Measurements from ENCODE around the gene CGB1. TPM values are rescaled to one million over a fixed set of nuclear protein-coding genes. Genes with fewer than 3 reads are reported as not detected.

CGB1 gene
- total and polyA plus RNA-seq, 2 of the 13 experiments (the other 11 are each of a cell fraction or from before 2014, with no cell fraction given) = not detected

DNA sequence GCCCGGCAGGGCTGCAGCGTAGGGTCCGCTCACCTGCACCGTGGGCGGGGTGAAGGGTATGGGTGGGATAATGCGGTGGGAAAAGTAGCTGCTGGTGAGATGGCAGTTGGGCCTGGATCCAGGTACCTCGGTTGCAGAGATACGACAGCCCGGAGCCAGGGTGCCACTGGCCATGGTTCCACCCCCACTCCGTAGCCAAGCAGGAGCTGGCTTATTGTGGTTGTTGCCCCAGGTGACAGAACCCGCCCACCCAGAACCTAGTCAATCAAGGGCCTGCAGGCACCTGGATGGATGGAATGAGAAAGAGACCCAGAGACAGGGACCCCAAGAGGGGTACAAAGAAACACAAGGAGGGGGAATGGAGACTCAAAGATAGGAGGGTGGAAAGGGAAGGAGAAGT, 16.4 kb downstream of the CGB1 start:
- H3K4me3 ChIP-seq (replicated peaks in 1 of 3; ENCODE audit: insufficient read depth in 1 of 3, low read depth in 2 of 3, low read length in 3 of 3) = no peak overlapping the region
- no peaks in the 10 kb centered on the region for H4K20me1 ChIP-seq (ENCODE audit: insufficient read depth, low read length)
- no peaks in the 10 kb centered on the region for H3K9me3 ChIP-seq (ENCODE audit: low read length)
- no peak overlapping the region for H3K27ac ChIP-seq (ENCODE audit: extremely low read length, insufficient read depth, low read length)
- BruUV-seq (replicated peaks) = no TSS peak
- H3K9ac ChIP-seq (ENCODE audit: insufficient read depth, low read depth, low read length) = no peak overlapping the region
- H3K27me3 ChIP-seq (ENCODE audit: control insufficient read depth in 1 of 2, insufficient read depth in 2 of 2, low read length in 2 of 2) = peaks cover 0 to 25% of the 10 kb centered on the region in 2 experiments; a peak in 3 of 5 replicates
- FAIRE-seq (no peak), DNase-seq (ENCODE audit: low spot score) (no peak), ATAC-seq (no peak)
- ChIA-PET CTCF (ENCODE audit: low intra/inter-chr PET ratio, low total read pairs) (no interaction called here), POLR2A (interaction anchor here (1.6 kb wide), 1 partner anchor 53 kb away, joined by 5 read pairs; no protein-coding TSS in a partner anchor)
- in situ Hi-C loops (cut with HindIII; ENCODE audit: extremely low pct_ligation_motif_present, low pct_unique_long_range_greater_than_20kb) = no loop called here
- H3K4me1 ChIP-seq (ENCODE audit: insufficient read depth, low read length) = peaks cover 27% of the 10 kb centered on the region
- intact Hi-C loops (cut with micrococcal nuclease; ENCODE audit: unreplicated experiment) = no loop called here
- TF ChIP-seq ZNF674 (CRISPR knock-in tag; IDR thresholded peaks at IDR 0.05; ENCODE audit: low read depth) (no peak), ZNF670 (CRISPR knock-in tag; IDR thresholded peaks at IDR 0.05; ENCODE audit: borderline replicate concordance) (no peak), PAF1 (CRISPR knock-in tag; IDR thresholded peaks at IDR 0.05) (no peak), AGO1 (IDR thresholded peaks at IDR 0.05; ENCODE audit: low read depth, low read length, poor library complexity, severe bottlenecking) (no peak)
- TF ChIP-seq, protein P1, sequence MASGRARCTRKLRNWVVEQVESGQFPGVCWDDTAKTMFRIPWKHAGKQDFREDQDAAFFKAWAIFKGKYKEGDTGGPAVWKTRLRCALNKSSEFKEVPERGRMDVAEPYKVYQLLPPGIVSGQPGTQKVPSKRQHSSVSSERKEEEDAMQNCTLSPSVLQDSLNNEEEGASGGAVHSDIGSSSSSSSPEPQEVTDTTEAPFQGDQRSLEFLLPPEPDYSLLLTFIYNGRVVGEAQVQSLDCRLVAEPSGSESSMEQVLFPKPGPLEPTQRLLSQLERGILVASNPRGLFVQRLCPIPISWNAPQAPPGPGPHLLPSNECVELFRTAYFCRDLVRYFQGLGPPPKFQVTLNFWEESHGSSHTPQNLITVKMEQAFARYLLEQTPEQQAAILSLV (CRISPR knock-in tag; IDR thresholded peaks at IDR 0.05; ENCODE audit: borderline replicate concordance) = no peak
- 46% methylated on average over 11 of the region's 11 CpGs for WGBS (ENCODE audit: low lambda C conversion rate)
- H3K4me2 ChIP-seq (ENCODE audit: low read depth, low read length) = no peak overlapping the region
- no peak overlapping the region for H2AFZ ChIP-seq (ENCODE audit: low read length)
- no peaks in the 10 kb centered on the region for H3K79me2 ChIP-seq (ENCODE audit: insufficient read depth, low read length)
- peaks cover 0 to 5% of the 10 kb centered on the region in 2 experiments; a peak in 2 of 5 replicates for H3K36me3 ChIP-seq (replicated peaks in 1 of 2; ENCODE audit: control insufficient read depth in 1 of 2, insufficient read depth in 2 of 2, low read length in 2 of 2)

DNA sequence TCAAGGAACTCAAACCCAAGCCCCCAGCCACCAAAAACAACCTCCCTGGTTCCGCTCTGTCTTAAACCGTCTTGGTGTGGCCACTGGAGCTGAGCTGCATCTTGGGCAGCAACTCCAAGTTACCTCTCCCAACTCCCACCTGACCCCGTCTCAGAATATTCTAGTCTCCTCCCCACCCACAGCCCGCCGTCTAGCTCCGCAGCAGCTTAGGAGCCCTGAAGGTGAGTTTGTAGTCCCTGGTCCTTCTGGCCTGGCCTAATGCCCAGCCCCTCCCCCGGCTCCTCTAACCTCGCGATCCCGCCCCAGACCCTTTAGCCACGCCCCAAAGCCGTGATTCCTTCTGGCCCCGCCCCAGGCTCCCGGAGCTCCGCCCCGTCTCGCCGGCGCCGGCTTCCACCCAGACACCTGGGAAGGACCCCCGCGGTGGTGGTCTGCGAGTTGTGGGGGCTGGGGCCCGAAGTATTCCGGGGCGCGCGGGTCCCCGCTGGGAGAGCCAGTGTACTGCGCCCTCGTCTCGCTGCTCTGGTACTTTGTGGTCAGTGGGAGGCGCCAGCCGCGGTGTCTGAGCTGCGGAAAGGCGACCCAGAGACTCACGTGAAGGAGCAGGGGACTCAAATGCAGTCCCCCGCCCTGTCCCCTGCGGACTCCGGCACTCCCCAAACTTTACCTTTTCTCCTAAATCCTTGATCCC, 17.3 kb downstream of the CGB1 start:
- Histone ChIP-seq H3K27ac (ENCODE audit: extremely low read length, insufficient read depth, low read length) (no peak overlapping the region), H3K4me3 (replicated peaks in 1 of 3; ENCODE audit: insufficient read depth in 1 of 3, low read depth in 2 of 3, low read length in 3 of 3) (peak overlapping the region; percentile 53 to 63 (median 61)), H3K4me1 (ENCODE audit: insufficient read depth, low read length) (peaks cover 27% of the 10 kb centered on the region), H4K20me1 (ENCODE audit: insufficient read depth, low read length) (no peaks in the 10 kb centered on the region), H3K9me3 (ENCODE audit: low read length) (no peaks in the 10 kb centered on the region), H3K27me3 (ENCODE audit: control insufficient read depth in 1 of 2, insufficient read depth in 2 of 2, low read length in 2 of 2) (peaks cover 0 to 25% of the 10 kb centered on the region in 2 experiments; a peak in 3 of 5 replicates), H3K36me3 (replicated peaks in 1 of 2; ENCODE audit: control insufficient read depth in 1 of 2, insufficient read depth in 2 of 2, low read length in 2 of 2) (peaks cover 4 to 13% of the 10 kb centered on the region in 2 experiments; a peak in 4 of 5 replicates), H3K9ac (ENCODE audit: insufficient read depth, low read depth, low read length) (peak overlapping the region; percentile 54; the same call in 1 of the 2 replicates), H2AFZ (ENCODE audit: low read length) (no peak overlapping the region), H3K4me2 (ENCODE audit: low read depth, low read length) (peak overlapping the region; percentile 98), H3K79me2 (ENCODE audit: insufficient read depth, low read length) (no peaks in the 10 kb centered on the region)
- CTCF ChIA-PET (ENCODE audit: low intra/inter-chr PET ratio, low total read pairs) = no interaction called here
- in situ Hi-C loops (cut with HindIII; ENCODE audit: extremely low pct_ligation_motif_present, low pct_unique_long_range_greater_than_20kb) = no loop called here
- FAIRE-seq (no peak), DNase-seq (ENCODE audit: low spot score) (peak; percentile 67), ATAC-seq (peak; percentile 71)
- POLR2A ChIA-PET = interaction anchor here (0.8 to 2.9 kb wide), 4 partner anchors 14 to 106 kb away, joined by 3 to 21 read pairs (median 4); partner anchors contain the start of genes GYS1 and RUVBL2
- intact Hi-C loops (cut with micrococcal nuclease; ENCODE audit: unreplicated experiment) = no loop called here
- WGBS (ENCODE audit: low lambda C conversion rate) = 9% methylated on average over 19 of the region's 41 CpGs
- BruUV-seq (replicated peaks) = no TSS peak
- no peak for TF ChIP-seq KAT8 (CRISPR knock-in tag; IDR thresholded peaks at IDR 0.05)
- TF ChIP-seq, protein P2, sequence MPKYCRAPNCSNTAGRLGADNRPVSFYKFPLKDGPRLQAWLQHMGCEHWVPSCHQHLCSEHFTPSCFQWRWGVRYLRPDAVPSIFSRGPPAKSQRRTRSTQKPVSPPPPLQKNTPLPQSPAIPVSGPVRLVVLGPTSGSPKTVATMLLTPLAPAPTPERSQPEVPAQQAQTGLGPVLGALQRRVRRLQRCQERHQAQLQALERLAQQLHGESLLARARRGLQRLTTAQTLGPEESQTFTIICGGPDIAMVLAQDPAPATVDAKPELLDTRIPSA (CRISPR knock-in tag; IDR thresholded peaks at IDR 0.05; ENCODE audit: borderline replicate concordance) = no peak
- TF ChIP-seq GPN1 (CRISPR knock-in tag; IDR thresholded peaks at IDR 0.05; ENCODE audit: borderline replicate concordance) = no peak
- no peak for TF ChIP-seq ARID2 (CRISPR knock-in tag; IDR thresholded peaks at IDR 0.05; ENCODE audit: borderline replicate concordance)
- TF ChIP-seq CHD2 (IDR thresholded peaks at IDR 0.05; ENCODE audit: low read depth, low read length) = peak; percentile 73; the same call in 1 of the 2 replicates
- TF ChIP-seq, protein P3, sequence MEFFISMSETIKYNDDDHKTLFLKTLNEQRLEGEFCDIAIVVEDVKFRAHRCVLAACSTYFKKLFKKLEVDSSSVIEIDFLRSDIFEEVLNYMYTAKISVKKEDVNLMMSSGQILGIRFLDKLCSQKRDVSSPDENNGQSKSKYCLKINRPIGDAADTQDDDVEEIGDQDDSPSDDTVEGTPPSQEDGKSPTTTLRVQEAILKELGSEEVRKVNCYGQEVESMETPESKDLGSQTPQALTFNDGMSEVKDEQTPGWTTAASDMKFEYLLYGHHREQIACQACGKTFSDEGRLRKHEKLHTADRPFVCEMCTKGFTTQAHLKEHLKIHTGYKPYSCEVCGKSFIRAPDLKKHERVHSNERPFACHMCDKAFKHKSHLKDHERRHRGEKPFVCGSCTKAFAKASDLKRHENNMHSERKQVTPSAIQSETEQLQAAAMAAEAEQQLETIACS (CRISPR knock-in tag; IDR thresholded peaks at IDR 0.05) = no peak
